H9 (cell line): ENCODE results near the gene BRMS1L. TPM values are rescaled to one million over a fixed set of nuclear protein-coding genes. Genes with fewer than 3 reads are reported as not detected.

Experiments
- DNase-seq: peaks from one replicate; pipeline ENCODE4 v3.0.0-alpha.2; 2017
- H2AFZ ChIP-seq: one replicate; pipeline ENCODE4 v1.6.1; 2013; ENCODE audit warnings: mild to moderate bottlenecking, low read length, control low read depth, moderate library complexity
- H2AK5ac ChIP-seq: 2 replicates; pipeline ENCODE4 v1.6.1; 2013; ENCODE audit warnings: low read length, control low read depth, mixed read lengths; ENCODE audit not compliant: insufficient read length
- H2BK120ac ChIP-seq: one replicate; pipeline ENCODE4 v1.6.1; 2013; ENCODE audit warnings: low read depth, mild to moderate bottlenecking, low read length, control low read depth, inconsistent platforms; ENCODE audit not compliant: poor library complexity, severe bottlenecking
- H2BK12ac ChIP-seq: 2 replicates; pipeline ENCODE4 v1.6.1; 2013; ENCODE audit warnings: low read length, control low read depth, mixed read lengths, low read depth; ENCODE audit not compliant: insufficient read length
- H2BK15ac ChIP-seq: 2 replicates; pipeline ENCODE4 v1.6.1; 2013; ENCODE audit warnings: low read depth, low read length, control low read depth
- H2BK20ac ChIP-seq: one replicate; pipeline ENCODE4 v1.6.1; 2013; ENCODE audit warnings: low read depth, mild to moderate bottlenecking, low read length, control low read depth, inconsistent platforms; ENCODE audit not compliant: poor library complexity, severe bottlenecking
- H2BK5ac ChIP-seq: 2 replicates; pipeline ENCODE4 v1.6.1; 2013; ENCODE audit warnings: low read length, control low read depth, mixed read lengths; ENCODE audit not compliant: insufficient read length
- H3K14ac ChIP-seq: 2 replicates; pipeline ENCODE4 v1.6.1; 2013; ENCODE audit warnings: low read length, control low read depth; ENCODE audit not compliant: insufficient read depth
- H3K18ac ChIP-seq: 2 replicates; pipeline ENCODE4 v1.6.1; 2013; ENCODE audit warnings: low read depth, mild to moderate bottlenecking, mixed read lengths, low read length, control low read depth; ENCODE audit not compliant: insufficient read length
- H3K23ac ChIP-seq: 2 replicates; pipeline ENCODE4 v1.6.1; 2013; ENCODE audit warnings: low read length, control low read depth, mixed read lengths, low read depth; ENCODE audit not compliant: insufficient read length
- H3K23me2 ChIP-seq: 2 replicates; pipeline ENCODE4 v1.6.1; 2013; ENCODE audit warnings: low read depth, mild to moderate bottlenecking, mixed read lengths, low read length, control low read depth; ENCODE audit not compliant: insufficient read length, poor library complexity, severe bottlenecking
- H3K27ac ChIP-seq: 2 replicates; pipeline ENCODE4 v1.5.1; 2013; ENCODE audit warnings: low read length, control low read depth, mixed read lengths, low read depth; ENCODE audit not compliant: insufficient read length
- H3K27me3 ChIP-seq: 2 replicates; pipeline ENCODE4 v1.6.1; 2013; ENCODE audit warnings: low read length, control low read depth, inconsistent platforms; ENCODE audit not compliant: insufficient read depth
- H3K4ac ChIP-seq: 2 replicates; pipeline ENCODE4 v1.6.1; 2013; ENCODE audit warnings: low read depth, mild to moderate bottlenecking, control low read depth, inconsistent platforms, low read length, moderate library complexity
- H3K4me1 ChIP-seq: 2 replicates; pipeline ENCODE4 v1.6.1; 2013; ENCODE audit warnings: low read length, control low read depth, inconsistent platforms; ENCODE audit not compliant: insufficient read depth
- H3K4me2 ChIP-seq: 2 replicates; pipeline ENCODE4 v1.6.1; 2013; ENCODE audit warnings: low read length, control low read depth, mixed read lengths; ENCODE audit not compliant: insufficient read length, insufficient read depth
- H3K56ac ChIP-seq: 2 replicates; pipeline ENCODE4 v1.6.1; 2013; ENCODE audit warnings: low read depth, mild to moderate bottlenecking, mixed read lengths, low read length, control low read depth; ENCODE audit not compliant: insufficient read length
- H3K79me1 ChIP-seq: 2 replicates; pipeline ENCODE4 v1.6.1; 2013; ENCODE audit warnings: low read depth, mild to moderate bottlenecking, moderate library complexity, low read length, control low read depth, inconsistent platforms; ENCODE audit not compliant: insufficient read depth, poor library complexity, severe bottlenecking
- H3K79me2 ChIP-seq: 2 replicates; pipeline ENCODE4 v1.6.1; 2013; ENCODE audit warnings: low read length, control low read depth, inconsistent platforms; ENCODE audit not compliant: insufficient read depth
- H3K9ac ChIP-seq: 2 replicates; pipeline ENCODE4 v1.6.1; 2013; ENCODE audit warnings: low read length, control low read depth, mixed read lengths; ENCODE audit not compliant: insufficient read length; ENCODE audit errors: extremely low read depth
- H3K9me3 ChIP-seq: one replicate; pipeline ENCODE4 v1.6.1; 2013; ENCODE audit warnings: low read depth, low read length, inconsistent platforms; ENCODE audit not compliant: control insufficient read depth
- H3T11ph ChIP-seq: one replicate; pipeline ENCODE4 v1.6.1; 2013; ENCODE audit warnings: mild to moderate bottlenecking, low read length, control low read depth, inconsistent platforms
- H4K20me1 ChIP-seq: one replicate; pipeline ENCODE4 v1.6.1; 2013; ENCODE audit not compliant: control insufficient read depth, insufficient read length, insufficient read depth
- H4K5ac ChIP-seq: 2 replicates; pipeline ENCODE4 v1.6.1; 2013; ENCODE audit warnings: low read depth, mild to moderate bottlenecking, mixed read lengths, low read length, control low read depth; ENCODE audit not compliant: insufficient read length
- H4K8ac ChIP-seq: replicated peaks from 2 replicates; pipeline ENCODE4 v1.6.1; 2013; ENCODE audit warnings: low read length, control low read depth, mixed read lengths, low read depth; ENCODE audit not compliant: insufficient read length
- H4K91ac ChIP-seq: 2 replicates; pipeline ENCODE4 v1.6.1; 2013; ENCODE audit warnings: low read depth, mild to moderate bottlenecking, moderate library complexity, mixed read lengths, low read length, control low read depth; ENCODE audit not compliant: insufficient read length
- H3K27ac Mint-ChIP-seq, 3 experiments: 2 replicates in 2 of 3; 3 replicates in 1 of 3; pipeline ENCODE4 v1.8.0; 2020 to 2021; ENCODE audit warnings: mixed read lengths in 3 of 3, mild to moderate bottlenecking in 1 of 3, moderate library complexity in 1 of 3
- H3K27me3 Mint-ChIP-seq: 2 replicates; pipeline ENCODE4 v1.8.0; 2021; ENCODE audit warnings: low read depth, mild to moderate bottlenecking, moderate library complexity, mixed read lengths
- H3K36me3 Mint-ChIP-seq, 3 experiments: 2 replicates in 2 of 3; 3 replicates in 1 of 3; pipeline ENCODE4 v1.8.0; 2020 to 2021; ENCODE audit warnings: low read depth in 3 of 3, mixed read lengths in 3 of 3; ENCODE audit not compliant: insufficient read depth in 1 of 3
- H3K4me1 Mint-ChIP-seq, 2 experiments: 2 replicates each; pipeline ENCODE4 v1.8.0; 2020; ENCODE audit warnings: mixed read lengths in 2 of 2
- H3K4me3 Mint-ChIP-seq, 2 experiments: 2 replicates in 1 of 2; 3 replicates in 1 of 2; pipeline ENCODE4 v1.8.0; 2020 to 2021; ENCODE audit warnings: mild to moderate bottlenecking in 2 of 2, mixed read lengths in 2 of 2, moderate library complexity in 1 of 2
- H3K9me3 Mint-ChIP-seq, 2 experiments: 2 replicates in 1 of 2; 3 replicates in 1 of 2; pipeline ENCODE4 v1.8.0; 2020; ENCODE audit warnings: mild to moderate bottlenecking in 2 of 2, mixed read lengths in 2 of 2, moderate library complexity in 1 of 2
- CTCF ChIP-seq: fragments of 200-600 bp; sonication (generic); conservative IDR thresholded peaks from 3 replicates; pipeline ENCODE4 v1.8.0; 2021; ENCODE audit warnings: antibody characterized with exemption, mild to moderate bottlenecking
- WGBS: extraction: QIAGEN DNeasy Blood & Tissue Kit; methylation state at CpG from one replicate; pipeline ENCODE4 v1.1.7; 2013; ENCODE audit warnings: missing lambda C conversion rate, low lambda C conversion rate, mixed read lengths; ENCODE audit not compliant: insufficient read length; ENCODE audit errors: extremely low coverage; 5-methylcytosine and 5-hydroxymethylcytosine counted together
- total RNA-seq: library from RNA; stranded (reverse); gene quantifications from 2 replicates; pipeline ENCODE4 v1.2.1, GENCODE V29; 2021

BRMS1L gene
- total RNA-seq, 1 experiment from 2014 or later = 12.9 TPM

- no peaks in the 10 kb centered on the region for H3K79me1 ChIP-seq
- no peak overlapping the region for H2BK120ac ChIP-seq
- no peak overlapping the region for H3K9ac ChIP-seq
- no peak overlapping the region for H2BK20ac ChIP-seq
- no peak overlapping the region for H4K8ac ChIP-seq
- H3K14ac ChIP-seq = no peak overlapping the region
- no peaks in the 10 kb centered on the region for H3K23me2 ChIP-seq
- no peaks in the 10 kb centered on the region for H3K27me3 ChIP-seq
- H3K9me3 ChIP-seq = no peaks in the 10 kb centered on the region
- H3K23ac ChIP-seq = no peak overlapping the region
- H3K79me2 ChIP-seq = no peaks in the 10 kb centered on the region
- no peak overlapping the region for H2BK5ac ChIP-seq
- Mint-ChIP-seq H3K27me3 (no peaks in the 10 kb centered on the region), H3K4me3 (no peak overlapping the region), H3K36me3 (no peaks in the 10 kb centered on the region), H3K9me3 (no peaks in the 10 kb centered on the region; a peak in 1 of 5 replicates), H3K4me1 (peaks cover 3 to 5% of the 10 kb centered on the region in 2 experiments; a peak in 2 of 4 replicates), H3K27ac (no peak overlapping the region)
- H2BK15ac ChIP-seq = no peak overlapping the region
- no peak overlapping the region for H2AFZ ChIP-seq
- no peak overlapping the region for H3K27ac ChIP-seq
- no peak for DNase-seq
- H2BK12ac ChIP-seq = no peak overlapping the region
- no peak overlapping the region for H4K91ac ChIP-seq
- WGBS = no CpG with 5 or more reads among the region's 1 CpG
- H4K20me1 ChIP-seq = no peaks in the 10 kb centered on the region
- no peak overlapping the region for H3K56ac ChIP-seq
- H3K18ac ChIP-seq = no peak overlapping the region
- TF ChIP-seq CTCF = peak; percentile 69
- H3K4me1 ChIP-seq = no peaks in the 10 kb centered on the region
- H3K4me2 ChIP-seq = no peak overlapping the region
- no peak overlapping the region for H4K5ac ChIP-seq
- H3T11ph ChIP-seq = no peak overlapping the region
- no peak overlapping the region for H2AK5ac ChIP-seq
- no peak overlapping the region for H3K4ac ChIP-seq
These were observed 53.6 kb downstream of the BRMS1L start for GRCh38 chr14:35879654-35880249.
